ENCODE results near the gene ITPR1. TPM values are rescaled to one million over a fixed set of nuclear protein-coding genes. Genes with fewer than 3 reads are reported as not detected.
"Not testable (repeated sequence)": the region's sequence is repeated elsewhere in the genome, so short reads cannot be mapped to it uniquely, and the experiment has no call there.

Gene ITPR1
- total RNA-seq, 1 donor from 2014 or later, result 90.8 TPM

DNA sequence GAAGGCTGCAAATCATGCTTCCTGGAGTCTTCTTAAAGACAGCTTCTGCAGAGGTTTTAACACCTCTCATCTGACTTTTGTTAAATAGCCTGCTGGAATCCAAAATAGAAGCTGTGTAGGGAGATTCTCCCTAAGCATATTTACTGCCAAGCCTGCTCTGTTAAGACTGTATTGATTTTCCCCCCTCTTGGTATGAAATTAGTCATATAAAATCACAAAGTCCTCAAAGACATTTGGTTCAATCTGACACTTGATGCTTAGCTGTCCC, 94.6 kb downstream of the ITPR1 start:
- intact Hi-C loops (cut with micrococcal nuclease), result loop anchor here (5.0 kb wide), 1 partner anchor 45 kb away; no protein-coding TSS in a partner anchor

DNA sequence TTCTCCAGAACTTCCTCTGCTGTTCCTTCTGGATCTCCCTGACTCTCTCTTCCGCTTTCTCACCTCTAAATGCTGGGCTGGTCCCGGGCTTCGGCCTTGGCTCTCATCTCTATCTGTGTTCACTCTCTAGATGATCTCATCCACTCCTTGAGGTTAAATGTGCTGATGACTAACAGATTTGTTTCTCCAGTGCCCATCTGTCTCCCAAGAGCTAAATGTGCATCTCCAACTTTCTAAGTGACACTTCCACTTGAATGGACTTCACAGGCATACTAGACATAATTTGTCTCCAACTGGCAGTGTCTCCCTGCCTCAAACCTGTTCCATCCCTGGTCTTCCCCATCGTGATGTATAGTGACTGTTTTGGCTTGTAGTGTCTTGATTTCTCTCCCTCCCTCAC, 95.3 kb downstream of the ITPR1 start:
- intact Hi-C loops (cut with micrococcal nuclease), result loop anchor here (5.0 kb wide), 1 partner anchor 44 kb away; no protein-coding TSS in a partner anchor

DNA sequence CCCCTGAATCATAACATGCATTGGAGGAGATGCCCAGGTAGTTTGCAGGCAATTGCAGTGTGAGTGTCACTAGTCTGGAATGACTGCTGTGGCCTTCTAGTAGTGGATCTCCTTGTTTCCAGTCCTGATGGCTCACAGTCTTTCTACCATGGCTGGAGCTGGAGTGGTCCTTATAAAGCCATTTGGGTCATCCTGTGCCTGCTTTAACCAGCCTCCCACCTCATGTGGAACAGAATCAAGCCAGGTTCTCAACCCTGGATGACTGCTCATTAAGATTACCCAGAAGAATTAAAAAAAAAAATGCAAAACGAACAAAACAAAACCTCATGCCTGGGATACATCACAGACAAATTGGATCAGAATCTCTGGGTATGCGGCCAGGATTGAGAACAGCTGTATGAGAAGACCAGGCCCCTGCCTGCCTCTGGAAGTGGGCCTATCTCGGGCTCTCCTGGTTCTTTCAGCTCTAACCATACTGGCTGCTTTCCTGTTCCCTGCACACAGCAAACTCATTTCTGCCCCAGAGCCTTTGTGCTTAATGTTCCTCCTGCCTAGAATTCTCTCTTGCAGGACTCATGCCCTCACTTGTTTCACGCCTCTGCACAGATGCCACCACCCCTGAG, 96.4 kb downstream of the ITPR1 start:
- intact Hi-C loops (cut with micrococcal nuclease), result loop anchor here (5.0 kb wide), 1 partner anchor 43 kb away; no protein-coding TSS in a partner anchor

DNA sequence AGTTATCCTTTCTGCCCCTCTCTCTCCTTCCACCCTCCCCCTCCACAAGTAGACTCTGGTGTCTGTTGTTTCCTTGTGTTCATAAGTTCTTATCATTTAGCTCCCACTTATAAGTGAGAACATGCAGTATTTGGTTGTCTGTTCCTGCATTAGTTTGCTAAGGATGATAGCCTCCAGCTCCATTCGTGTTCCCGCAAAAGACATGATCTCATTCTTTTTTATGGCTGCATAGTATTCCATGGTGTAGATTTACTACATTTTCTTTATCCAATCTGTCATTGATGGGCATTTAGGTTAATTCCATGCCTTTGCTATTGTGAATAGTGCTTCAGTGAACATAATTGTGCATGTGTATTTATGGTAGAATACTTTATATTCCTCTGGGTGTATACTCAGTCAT, 97.7 kb downstream of the ITPR1 start:
- intact Hi-C loops (cut with micrococcal nuclease), result not testable (repeated sequence)

DNA sequence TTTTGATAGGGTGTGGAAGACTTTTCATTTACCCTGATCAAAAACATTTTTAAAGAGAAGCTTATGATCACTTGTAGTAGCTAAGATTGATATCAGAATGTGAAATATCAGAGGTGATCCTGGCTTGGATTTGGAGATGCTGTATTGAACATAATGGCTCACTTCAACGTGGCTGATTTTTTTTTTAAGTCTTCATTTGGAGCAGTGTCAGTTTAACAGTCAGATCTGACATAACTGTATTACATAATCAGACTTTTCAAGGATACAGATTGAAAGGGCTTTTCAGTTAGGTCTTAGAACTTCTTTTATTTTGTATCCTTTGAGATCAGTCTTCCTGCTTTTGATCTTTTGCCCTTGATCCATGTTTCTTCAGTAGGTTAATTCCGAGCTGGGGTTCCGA, 98.5 kb downstream of the ITPR1 start:
- intact Hi-C loops (cut with micrococcal nuclease), result no loop called here

DNA sequence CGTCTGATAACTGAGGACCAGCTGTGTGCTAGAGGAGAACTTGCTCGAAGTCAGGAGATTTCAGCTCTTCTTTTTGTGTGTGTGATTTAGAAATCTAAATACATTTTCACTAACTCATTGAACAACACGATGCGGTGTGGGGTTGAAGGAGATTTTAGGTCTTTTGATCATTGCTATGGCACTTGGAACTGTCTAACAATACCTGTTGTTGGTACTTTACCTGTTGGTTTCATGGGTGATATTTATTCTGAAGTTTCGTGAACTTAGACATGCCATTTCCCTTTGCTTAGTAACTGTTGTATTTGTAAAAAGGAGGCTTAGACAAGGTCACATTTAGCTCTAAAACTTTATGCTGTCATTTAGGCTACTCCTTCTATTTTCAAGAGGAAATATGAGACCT, 99.9 kb downstream of the ITPR1 start:
- intact Hi-C loops (cut with micrococcal nuclease), result no loop called here

DNA sequence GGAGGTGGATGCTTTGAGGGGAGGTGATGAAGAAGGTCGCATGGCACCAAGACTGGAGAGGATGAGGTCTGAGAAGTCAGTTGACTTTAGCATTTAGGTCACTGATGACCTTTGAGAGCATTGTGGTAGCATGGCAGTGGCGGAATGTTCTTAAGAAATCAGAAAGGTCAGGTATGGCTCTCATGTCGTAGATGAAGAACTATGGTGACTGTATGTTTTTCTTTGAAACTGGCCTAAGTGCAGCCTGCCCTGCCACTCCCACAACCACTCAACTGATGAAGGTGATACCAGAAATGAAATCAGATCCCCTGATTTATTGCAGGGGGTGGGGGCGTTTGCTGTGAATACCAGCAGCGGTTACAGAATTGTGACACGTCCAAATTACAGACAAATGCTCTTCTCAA, 102.6 kb downstream of the ITPR1 start:
- intact Hi-C loops (cut with micrococcal nuclease), result no loop called here

DNA sequence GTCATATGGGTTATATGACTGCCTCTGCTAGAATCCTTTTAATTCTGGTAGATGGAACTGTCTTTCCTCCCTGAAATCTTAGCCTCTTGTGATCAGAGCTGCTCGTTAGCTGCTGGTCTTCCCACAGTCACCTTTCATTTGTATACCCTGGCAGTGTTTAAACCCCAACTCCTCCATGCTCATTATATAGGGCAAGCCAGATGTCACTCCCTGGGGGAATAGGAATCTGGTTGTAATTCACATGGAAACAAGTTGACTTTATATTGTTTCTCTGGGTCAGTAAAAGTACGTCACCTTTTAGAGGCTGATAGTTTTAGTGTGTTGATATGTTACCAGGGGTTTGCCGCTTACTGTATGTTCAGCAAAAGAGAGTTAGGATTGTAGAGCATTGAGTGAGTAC, 103.5 kb downstream of the ITPR1 start:
- intact Hi-C loops (cut with micrococcal nuclease), result no loop called here

DNA sequence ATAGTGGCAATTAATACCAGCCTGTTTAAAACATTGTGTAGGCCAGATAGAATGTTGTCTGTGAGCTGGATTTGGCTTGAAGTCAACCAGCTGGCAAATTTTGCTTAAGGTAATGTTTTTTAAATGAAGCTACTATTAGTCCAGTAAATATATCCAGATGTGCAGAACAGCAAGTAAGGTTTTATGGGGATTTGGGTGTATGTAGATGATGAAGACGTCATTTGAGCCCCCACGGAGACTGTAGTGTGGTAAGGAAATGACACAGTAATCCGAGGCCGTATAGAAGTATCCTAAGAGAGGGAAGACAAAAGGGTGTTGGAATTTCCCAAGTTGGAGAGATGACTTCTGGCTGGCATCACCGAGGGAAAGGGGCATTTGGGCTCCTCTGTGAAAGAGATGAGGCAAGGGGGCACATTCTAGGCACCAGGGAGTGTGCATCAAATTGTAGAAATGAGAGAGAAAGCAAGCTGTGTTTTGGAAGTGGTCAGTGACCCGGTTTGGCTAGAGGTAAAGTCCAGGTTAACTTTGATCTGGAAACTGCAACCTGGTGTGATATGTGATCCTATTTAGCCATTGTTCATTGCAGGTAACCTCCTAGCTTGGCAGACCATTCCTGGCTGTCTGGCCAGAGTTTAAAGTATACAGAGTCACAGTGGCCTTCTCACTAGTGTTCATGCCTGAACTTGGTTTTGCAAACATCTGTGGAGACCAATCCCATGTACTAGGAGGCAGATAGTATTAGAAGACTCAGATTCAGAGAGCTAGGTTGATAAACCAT, 104.2 kb downstream of the ITPR1 start:
- intact Hi-C loops (cut with micrococcal nuclease), result no loop called here

DNA sequence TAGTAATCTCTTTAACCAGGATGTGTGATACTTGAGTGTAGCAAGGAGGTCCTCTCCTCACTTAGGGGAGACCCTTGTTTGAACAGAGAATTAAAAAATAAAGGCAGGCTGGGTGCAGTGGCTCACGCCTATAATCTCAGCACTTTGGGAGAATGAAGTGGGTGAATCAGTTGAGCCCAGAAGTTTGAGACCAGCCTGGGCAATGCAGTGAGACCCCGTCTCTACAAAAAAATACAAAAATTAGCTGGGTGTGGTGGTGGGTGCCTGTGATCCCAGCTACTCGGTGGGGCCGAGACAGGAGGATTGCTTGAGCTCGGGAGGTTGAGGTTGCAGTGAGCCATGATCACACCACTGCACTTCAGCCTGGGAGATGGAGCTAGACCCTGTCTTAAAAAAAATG, 105.1 kb downstream of the ITPR1 start:
- intact Hi-C loops (cut with micrococcal nuclease), result not testable (repeated sequence)

DNA sequence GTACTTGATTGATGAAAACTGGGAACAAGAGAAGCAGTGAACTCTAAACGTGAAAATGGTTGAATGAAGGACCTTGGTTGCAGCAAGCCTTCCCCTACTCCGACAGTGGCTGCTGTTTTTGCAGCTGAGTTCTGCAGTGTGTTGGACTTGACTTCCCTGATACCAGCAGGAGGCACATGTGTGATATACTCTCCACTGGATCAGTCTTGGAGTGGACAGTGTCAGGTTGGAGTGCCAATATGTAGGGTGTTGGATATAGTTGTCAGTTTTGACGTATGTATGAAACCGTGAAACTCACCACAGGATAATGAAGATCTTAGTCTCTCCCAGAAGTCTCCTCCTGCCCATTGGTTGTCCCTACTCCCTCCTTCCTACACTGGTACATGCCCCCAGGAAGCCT, 106.5 kb downstream of the ITPR1 start:
- intact Hi-C loops (cut with micrococcal nuclease), result no loop called here

DNA sequence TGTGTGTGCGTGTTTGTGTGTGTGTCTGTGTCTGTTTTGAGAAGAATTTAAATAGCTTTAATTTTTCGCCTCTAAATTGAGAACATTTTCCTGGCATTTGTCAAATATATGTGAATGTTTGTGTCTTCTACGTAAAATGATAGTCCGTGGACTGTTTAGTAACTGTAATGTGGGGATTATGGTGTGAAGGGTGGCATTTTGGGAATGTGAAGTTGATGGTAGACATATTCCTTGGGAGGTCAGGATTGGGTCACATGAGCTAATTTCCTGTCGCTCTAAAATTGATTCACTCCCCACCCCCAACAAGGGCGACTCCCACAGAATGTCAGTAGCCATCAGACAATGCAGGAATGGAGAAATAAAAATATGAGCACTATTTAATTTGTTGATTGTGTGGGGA, 107.3 kb downstream of the ITPR1 start:
- intact Hi-C loops (cut with micrococcal nuclease), result no loop called here

DNA sequence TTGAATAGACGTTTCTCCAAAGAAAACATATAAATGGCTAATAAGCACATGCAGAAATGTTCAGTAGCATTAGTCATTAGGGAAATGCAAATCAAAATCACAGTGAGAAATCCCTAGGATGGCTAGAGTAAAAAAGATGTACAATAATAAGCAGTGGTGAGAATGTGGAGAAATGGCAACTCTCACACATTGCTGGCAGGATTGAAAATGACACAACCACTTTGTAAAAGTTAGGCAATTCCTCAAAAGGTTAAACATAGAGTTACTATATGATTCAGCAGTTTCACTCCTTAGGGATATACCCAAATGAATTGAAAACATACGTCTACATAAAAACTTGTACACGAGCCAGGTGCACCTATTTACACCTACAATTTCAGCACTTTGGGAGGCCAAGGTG, 108.7 kb downstream of the ITPR1 start:
- intact Hi-C loops (cut with micrococcal nuclease), result no loop called here

DNA sequence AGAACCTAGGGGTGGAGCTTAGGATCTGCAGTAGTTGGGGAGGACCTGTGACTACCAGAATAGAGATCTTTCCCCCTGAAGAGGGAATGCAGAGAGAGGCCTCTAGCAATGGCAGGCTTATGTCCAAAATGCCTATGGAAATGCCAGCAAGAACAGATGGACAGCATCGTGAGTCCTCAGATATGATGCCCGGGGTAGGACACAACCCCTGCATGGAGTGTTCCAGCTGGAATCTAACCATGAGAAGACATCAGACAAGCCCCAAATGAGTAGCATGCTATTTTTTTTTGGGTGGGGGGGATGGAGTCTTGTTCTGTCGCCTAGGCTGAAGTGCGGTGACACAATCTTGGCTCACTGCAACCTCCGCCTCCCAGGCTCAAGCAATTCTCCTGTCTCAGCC, 111.5 kb downstream of the ITPR1 start:
- intact Hi-C loops (cut with micrococcal nuclease), result no loop called here

DNA sequence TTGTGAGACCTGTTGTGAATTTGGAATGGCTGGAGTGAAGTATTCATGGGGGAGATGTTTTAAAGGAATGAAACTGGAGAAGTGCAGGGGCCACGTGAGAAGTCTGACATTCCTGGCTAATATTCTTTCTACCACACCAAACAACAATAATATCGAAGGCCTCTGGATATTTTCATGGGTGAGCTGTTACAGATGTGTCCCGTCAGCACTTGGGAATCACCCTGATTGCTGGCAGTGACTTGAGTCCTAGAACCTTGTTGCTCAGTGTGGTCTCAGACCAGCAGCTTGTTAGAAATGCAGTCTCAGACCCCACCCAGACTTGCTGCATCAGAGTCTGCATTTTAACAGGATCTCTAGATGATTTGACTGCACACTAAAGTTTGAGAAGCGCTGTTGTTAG, 113.8 kb downstream of the ITPR1 start:
- intact Hi-C loops (cut with micrococcal nuclease), result no loop called here

DNA sequence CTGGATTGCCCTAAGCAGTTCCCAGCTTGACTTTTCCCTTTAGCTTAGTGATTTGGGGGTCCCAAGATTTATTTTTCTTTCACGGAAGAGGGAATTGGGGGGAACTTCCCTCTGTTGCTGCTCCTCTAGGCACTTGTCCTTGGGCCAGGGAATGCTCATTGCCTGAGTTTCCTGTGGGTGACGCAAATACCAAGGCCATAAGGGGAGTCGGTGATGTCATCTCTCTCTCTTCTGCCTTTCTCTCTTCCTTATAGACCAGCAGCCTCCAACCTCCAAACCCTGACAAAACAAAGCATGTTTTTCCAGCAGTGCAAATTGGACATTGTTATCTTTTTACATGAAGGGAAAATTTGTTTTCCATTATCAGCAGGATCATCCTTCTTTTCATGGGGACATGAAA, 120.2 kb downstream of the ITPR1 start:
- intact Hi-C loops (cut with micrococcal nuclease), result no loop called here

DNA sequence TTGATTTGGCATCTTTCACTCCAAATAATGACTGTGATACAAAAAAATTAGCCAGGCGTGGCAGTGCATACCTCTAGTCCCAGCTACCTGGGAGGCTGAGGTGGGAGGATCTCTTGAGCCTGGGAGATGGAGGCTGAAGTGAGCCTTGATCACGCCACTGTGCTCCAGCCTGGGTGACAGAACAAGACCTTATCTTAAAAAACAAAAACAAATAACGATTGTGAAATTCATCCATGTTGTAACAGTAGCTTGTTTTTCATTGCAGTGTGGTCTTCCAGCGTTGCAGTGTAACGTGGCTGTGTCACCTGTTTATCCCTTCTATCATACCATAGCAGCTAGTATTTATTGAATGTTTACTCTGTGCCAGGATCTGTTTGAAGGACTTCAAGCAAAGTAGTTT, 120.9 kb downstream of the ITPR1 start:
- intact Hi-C loops (cut with micrococcal nuclease), result no loop called here

DNA sequence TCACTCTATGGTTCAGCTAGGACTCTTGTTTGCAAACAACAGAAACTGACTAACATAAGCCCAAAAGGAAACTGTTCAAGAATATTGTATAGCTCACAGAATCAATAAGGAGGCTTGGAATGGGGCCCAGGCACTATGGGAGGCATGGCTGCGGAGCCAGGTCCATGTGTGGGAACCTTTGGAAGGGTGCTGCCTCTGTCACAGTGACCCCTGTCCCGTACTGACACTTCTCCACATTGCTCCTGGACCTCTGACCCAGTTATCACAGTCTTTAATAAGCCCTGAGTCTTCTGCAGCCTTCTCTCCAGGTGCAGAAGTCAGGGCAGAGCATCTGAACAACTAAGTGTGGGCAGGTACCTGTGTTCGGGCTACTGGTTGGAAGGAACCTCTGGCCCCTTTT, 121.8 kb downstream of the ITPR1 start:
- intact Hi-C loops (cut with micrococcal nuclease), result no loop called here

DNA sequence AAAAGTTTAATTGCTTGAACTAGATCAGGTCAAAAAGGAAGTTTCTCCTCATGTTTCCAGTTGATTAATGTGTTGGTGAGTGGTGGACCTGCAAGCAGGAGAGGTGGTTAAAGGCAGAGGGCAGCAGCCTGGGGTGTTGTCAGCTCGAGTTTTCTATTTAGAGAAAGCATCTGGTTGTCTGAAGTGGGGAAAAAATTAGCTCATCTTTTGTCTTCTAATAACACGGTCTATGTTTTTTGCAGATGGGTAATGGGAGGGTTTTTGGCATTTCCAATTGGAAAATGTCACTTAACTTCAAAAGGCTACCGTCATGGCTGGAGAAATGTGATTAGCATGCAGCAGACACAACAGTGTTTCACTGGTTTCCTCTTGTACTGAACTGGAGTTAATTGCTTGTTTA, 122.6 kb downstream of the ITPR1 start:
- intact Hi-C loops (cut with micrococcal nuclease), result no loop called here

DNA sequence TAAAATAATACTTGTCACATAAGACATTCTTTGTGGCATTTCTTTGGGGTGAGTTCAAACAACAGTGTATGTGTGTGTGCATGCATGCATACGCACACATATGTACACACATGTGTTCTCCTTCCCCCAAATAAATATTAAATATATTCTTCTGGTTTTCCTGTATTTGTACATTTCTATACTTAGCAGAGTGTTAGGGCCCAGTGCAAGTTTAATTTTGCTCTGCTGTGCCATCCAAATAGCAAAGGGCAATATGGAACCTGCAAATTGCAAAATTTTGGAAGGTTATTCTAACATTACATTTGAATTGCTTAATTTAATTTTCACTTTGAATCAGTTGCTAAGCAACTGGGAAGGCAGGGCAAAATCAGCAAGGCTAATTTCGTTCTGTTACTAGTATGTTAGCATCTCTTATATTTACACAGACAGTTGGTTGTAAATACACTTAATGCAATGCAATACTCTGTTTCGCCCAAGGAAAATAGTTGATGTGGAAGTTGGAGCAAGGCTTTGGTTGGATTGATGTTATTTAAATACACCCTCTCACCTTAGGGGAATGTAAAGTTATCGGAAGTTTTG, 130.4 kb downstream of the ITPR1 start:
- intact Hi-C loops (cut with micrococcal nuclease), result no loop called here

DNA sequence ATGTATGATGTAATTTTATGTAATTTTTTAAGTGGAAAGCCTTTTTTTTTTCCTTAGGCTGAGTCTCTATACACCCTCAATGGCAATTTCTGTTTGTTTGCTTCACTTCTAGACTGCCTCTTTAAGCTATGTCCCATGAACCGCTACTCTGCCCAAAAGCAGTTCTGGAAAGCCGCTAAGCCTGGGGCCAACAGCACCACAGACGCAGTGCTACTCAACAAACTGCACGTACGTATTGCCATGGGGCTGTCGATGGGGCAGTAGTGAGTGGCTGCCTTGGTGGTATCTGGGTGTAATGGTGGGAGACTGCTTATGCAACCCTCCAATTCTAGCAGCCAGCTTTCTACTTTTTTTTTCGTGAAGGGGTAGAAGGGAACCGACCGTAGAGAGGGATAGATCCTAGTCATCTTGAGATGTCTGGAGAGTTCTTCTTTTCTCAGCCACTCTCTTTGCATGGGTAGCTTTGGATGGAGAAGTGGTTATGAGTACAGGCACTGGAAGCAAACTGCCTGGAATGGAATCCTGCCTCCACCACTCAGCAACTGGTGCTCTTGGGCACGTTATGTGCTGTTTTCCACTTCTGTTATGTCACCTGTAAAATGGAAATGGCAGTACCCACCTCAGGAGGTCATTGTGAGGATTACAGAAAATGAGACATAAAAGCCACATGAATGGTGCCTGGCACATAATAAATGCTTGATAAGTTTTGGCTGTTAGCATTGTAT, 134.7 kb downstream of the ITPR1 start:
- intact Hi-C loops (cut with micrococcal nuclease), result no loop called here

Data from T-helper 1 cell treated with Interleukin-12 subunit alpha and Interleukin-12 subunit beta and Interleukin-4 antibody, amounts not matched to agents 30 ng/mL and 1 ng/mL, for 36 hours (primary cell).